ENCODE data around the gene CREBBP. TPM values are rescaled to one million over a fixed set of nuclear protein-coding genes. Genes with fewer than 3 reads are reported as not detected.
"Not testable (repeated sequence)": the region's sequence is repeated elsewhere in the genome, so short reads cannot be mapped to it uniquely, and the experiment has no call there.

The CREBBP gene
- total RNA-seq, 1 experiment from 2014 or later: 26.4 TPM

GRCh38 chr16:3912373-3912772 is 31.9 kb upstream of the CREBBP start:
- H3K79me2 ChIP-seq (ENCODE audit: low read length): no peaks in the 10 kb centered on the region
- no peaks in the 10 kb centered on the region for H3K27me3 ChIP-seq (ENCODE audit: low read length)
- H3K4me1 ChIP-seq (ENCODE audit: low read length): no peaks in the 10 kb centered on the region
- H3K27ac ChIP-seq (ENCODE audit: low read length): no peak overlapping the region
- no peak for DNase-seq
- H3K9ac ChIP-seq (ENCODE audit: low read length): no peak overlapping the region
- no peak overlapping the region for H3K4me2 ChIP-seq (ENCODE audit: low read depth, low read length, poor library complexity, severe bottlenecking)
- H3K4me3 ChIP-seq (ENCODE audit: low read length): no peak overlapping the region
- no peaks in the 10 kb centered on the region for H4K20me1 ChIP-seq (ENCODE audit: insufficient read depth, low read depth, low read length)
- H2AFZ ChIP-seq (ENCODE audit: low read length): no peak overlapping the region
- H3K9me2 ChIP-seq (replicated peaks; ENCODE audit: insufficient read depth, low read length): no peaks in the 10 kb centered on the region
- H3K36me3 ChIP-seq (ENCODE audit: insufficient read depth, low read length): no peaks in the 10 kb centered on the region
- no peaks in the 10 kb centered on the region for H3K9me3 ChIP-seq (ENCODE audit: low read length)

GRCh38 chr16:3911741-3912140 is 31.2 kb upstream of the CREBBP start:
- H3K4me2 ChIP-seq (ENCODE audit: low read depth, low read length, poor library complexity, severe bottlenecking); H3K4me3 ChIP-seq (ENCODE audit: low read length); H3K27ac ChIP-seq (ENCODE audit: low read length); H3K36me3 ChIP-seq (ENCODE audit: insufficient read depth, low read length); H3K9me3 ChIP-seq (ENCODE audit: low read length); H4K20me1 ChIP-seq (ENCODE audit: insufficient read depth, low read depth, low read length); H2AFZ ChIP-seq (ENCODE audit: low read length); H3K79me2 ChIP-seq (ENCODE audit: low read length); DNase-seq; H3K9ac ChIP-seq (ENCODE audit: low read length); H3K27me3 ChIP-seq (ENCODE audit: low read length); H3K9me2 ChIP-seq (replicated peaks; ENCODE audit: insufficient read depth, low read length); H3K4me1 ChIP-seq (ENCODE audit: low read length): not testable (repeated sequence)

DNA sequence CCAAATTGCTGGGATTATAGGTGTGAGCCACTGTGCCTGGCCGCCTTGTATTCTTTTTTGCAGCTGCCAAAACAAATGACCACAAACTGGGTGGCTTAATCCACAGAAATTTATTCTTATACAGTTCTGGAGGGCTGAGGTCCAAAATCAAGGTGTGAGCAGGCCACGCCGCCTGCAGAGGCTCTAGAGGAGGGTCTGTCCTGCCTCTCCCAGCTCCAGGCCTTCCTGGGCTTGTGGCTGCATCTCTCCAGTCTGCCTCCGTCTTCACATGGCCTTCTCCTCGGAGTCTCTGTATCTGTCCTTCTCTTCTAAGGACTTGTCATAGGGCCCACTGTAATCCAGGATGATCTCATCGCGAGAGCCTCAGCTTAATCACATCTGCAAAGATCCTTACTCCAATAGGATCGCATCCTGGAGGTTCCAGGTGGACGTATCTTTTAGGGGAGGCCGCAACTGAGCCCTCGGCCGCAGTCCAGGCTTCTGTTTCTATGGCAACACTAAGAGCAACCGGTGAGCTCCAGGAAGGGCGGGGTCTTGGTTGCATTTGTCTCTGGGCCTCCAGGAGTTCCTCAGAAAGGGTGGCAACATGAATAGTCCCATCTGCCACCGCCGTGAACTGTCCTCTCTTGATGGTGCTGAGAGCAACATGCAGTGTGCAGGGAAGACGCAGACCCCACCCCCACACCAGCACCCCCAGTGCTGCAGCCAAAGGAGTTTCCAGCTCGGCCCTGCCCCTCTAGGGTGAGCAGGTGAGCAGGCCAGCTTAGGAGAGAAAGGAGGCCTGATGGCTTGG is 29.5 kb upstream of the CREBBP start:
- Histone ChIP-seq H2AFZ (ENCODE audit: low read length) (no peak overlapping the region), H3K27ac (ENCODE audit: low read length) (no peak overlapping the region), H4K20me1 (ENCODE audit: insufficient read depth, low read depth, low read length) (no peaks in the 10 kb centered on the region), H3K9me3 (ENCODE audit: low read length) (no peaks in the 10 kb centered on the region), H3K9me2 (replicated peaks; ENCODE audit: insufficient read depth, low read length) (no peaks in the 10 kb centered on the region), H3K9ac (ENCODE audit: low read length) (no peak overlapping the region), H3K4me3 (ENCODE audit: low read length) (no peak overlapping the region), H3K27me3 (ENCODE audit: low read length) (no peaks in the 10 kb centered on the region), H3K79me2 (ENCODE audit: low read length) (no peaks in the 10 kb centered on the region), H3K4me1 (ENCODE audit: low read length) (no peaks in the 10 kb centered on the region), H3K36me3 (ENCODE audit: insufficient read depth, low read length) (no peaks in the 10 kb centered on the region), H3K4me2 (ENCODE audit: low read depth, low read length, poor library complexity, severe bottlenecking) (no peak overlapping the region)
- no peak for DNase-seq

GRCh38 chr16:3908951-3909437 is 28.5 kb upstream of the CREBBP start:
- no peaks in the 10 kb centered on the region for H3K79me2 ChIP-seq (ENCODE audit: low read length)
- no peak overlapping the region for H3K4me3 ChIP-seq (ENCODE audit: low read length)
- H2AFZ ChIP-seq (ENCODE audit: low read length): no peak overlapping the region
- no peaks in the 10 kb centered on the region for H3K27me3 ChIP-seq (ENCODE audit: low read length)
- H4K20me1 ChIP-seq (ENCODE audit: insufficient read depth, low read depth, low read length): no peaks in the 10 kb centered on the region
- no peaks in the 10 kb centered on the region for H3K36me3 ChIP-seq (ENCODE audit: insufficient read depth, low read length)
- H3K27ac ChIP-seq (ENCODE audit: low read length): no peak overlapping the region
- H3K9me2 ChIP-seq (replicated peaks; ENCODE audit: insufficient read depth, low read length): no peaks in the 10 kb centered on the region
- no peaks in the 10 kb centered on the region for H3K9me3 ChIP-seq (ENCODE audit: low read length)
- H3K4me1 ChIP-seq (ENCODE audit: low read length): no peaks in the 10 kb centered on the region
- H3K9ac ChIP-seq (ENCODE audit: low read length): no peak overlapping the region
- no peak overlapping the region for H3K4me2 ChIP-seq (ENCODE audit: low read depth, low read length, poor library complexity, severe bottlenecking)
- no peak for DNase-seq

- Histone ChIP-seq H3K4me3 (ENCODE audit: low read length) (no peak overlapping the region), H3K79me2 (ENCODE audit: low read length) (no peaks in the 10 kb centered on the region), H3K9me3 (ENCODE audit: low read length) (no peaks in the 10 kb centered on the region), H3K27ac (ENCODE audit: low read length) (no peak overlapping the region), H3K4me1 (ENCODE audit: low read length) (no peaks in the 10 kb centered on the region), H3K36me3 (ENCODE audit: insufficient read depth, low read length) (no peaks in the 10 kb centered on the region), H3K9me2 (replicated peaks; ENCODE audit: insufficient read depth, low read length) (no peaks in the 10 kb centered on the region), H2AFZ (ENCODE audit: low read length) (no peak overlapping the region), H3K27me3 (ENCODE audit: low read length) (no peaks in the 10 kb centered on the region), H3K9ac (ENCODE audit: low read length) (no peak overlapping the region), H4K20me1 (ENCODE audit: insufficient read depth, low read depth, low read length) (no peaks in the 10 kb centered on the region), H3K4me2 (ENCODE audit: low read depth, low read length, poor library complexity, severe bottlenecking) (no peak overlapping the region)
- DNase-seq: no peak
Observed at GRCh38 chr16:3907586-3907985, 27.1 kb upstream of the CREBBP start.

DNA sequence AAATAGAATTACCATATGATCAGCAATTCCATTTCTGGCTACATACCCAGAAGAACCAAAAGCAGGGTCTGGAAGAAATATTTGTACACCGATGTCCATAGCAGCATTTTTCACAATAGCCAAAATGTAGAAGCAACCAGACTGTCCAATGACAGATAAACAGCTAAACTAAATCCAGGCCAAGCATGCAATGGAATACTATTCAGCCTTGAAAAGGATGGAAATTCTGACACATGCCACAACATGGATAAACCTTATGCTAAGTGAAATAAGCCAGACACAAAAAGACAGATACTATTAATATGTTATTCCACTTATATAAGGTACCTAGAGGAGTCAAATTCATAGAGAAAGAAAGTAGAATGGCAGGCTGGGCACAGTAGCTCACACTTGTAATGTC is 25.9 kb upstream of the CREBBP start:
- Histone ChIP-seq H3K79me2 (ENCODE audit: low read length) (no peaks in the 10 kb centered on the region), H3K36me3 (ENCODE audit: insufficient read depth, low read length) (no peaks in the 10 kb centered on the region), H3K9me3 (ENCODE audit: low read length) (no peaks in the 10 kb centered on the region), H3K27me3 (ENCODE audit: low read length) (no peaks in the 10 kb centered on the region), H3K4me2 (ENCODE audit: low read depth, low read length, poor library complexity, severe bottlenecking) (no peak overlapping the region), H3K4me3 (ENCODE audit: low read length) (no peak overlapping the region), H3K4me1 (ENCODE audit: low read length) (no peaks in the 10 kb centered on the region), H3K27ac (ENCODE audit: low read length) (no peak overlapping the region), H2AFZ (ENCODE audit: low read length) (no peak overlapping the region), H4K20me1 (ENCODE audit: insufficient read depth, low read depth, low read length) (no peaks in the 10 kb centered on the region), H3K9me2 (replicated peaks; ENCODE audit: insufficient read depth, low read length) (no peaks in the 10 kb centered on the region), H3K9ac (ENCODE audit: low read length) (no peak overlapping the region)
- DNase-seq: no peak

DNA sequence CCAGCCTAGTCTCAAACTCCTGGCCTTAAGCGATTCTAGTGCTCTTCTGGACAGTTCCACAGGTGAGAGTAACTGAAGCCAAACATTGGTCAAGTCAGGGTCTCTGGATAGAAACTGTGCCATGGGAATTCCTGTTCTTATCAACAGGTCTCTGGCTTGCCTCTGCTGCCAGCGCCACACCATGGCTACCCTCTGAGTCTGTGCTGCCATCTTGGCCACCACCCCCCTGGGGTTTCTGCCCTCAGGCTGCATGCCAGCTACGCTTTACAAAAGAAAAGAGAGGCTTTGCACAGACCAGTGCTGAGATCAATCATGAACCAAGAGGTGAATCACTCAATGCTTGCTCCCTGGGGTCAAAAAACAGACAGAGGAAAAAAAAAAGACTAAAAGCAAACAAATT is 24.4 kb upstream of the CREBBP start:
- Histone ChIP-seq H3K9me2 (replicated peaks; ENCODE audit: insufficient read depth, low read length) (no peaks in the 10 kb centered on the region), H3K4me1 (ENCODE audit: low read length) (no peaks in the 10 kb centered on the region), H3K36me3 (ENCODE audit: insufficient read depth, low read length) (no peaks in the 10 kb centered on the region), H3K27ac (ENCODE audit: low read length) (no peak overlapping the region), H4K20me1 (ENCODE audit: insufficient read depth, low read depth, low read length) (no peaks in the 10 kb centered on the region), H3K4me2 (ENCODE audit: low read depth, low read length, poor library complexity, severe bottlenecking) (no peak overlapping the region), H3K4me3 (ENCODE audit: low read length) (no peak overlapping the region), H3K9ac (ENCODE audit: low read length) (no peak overlapping the region), H2AFZ (ENCODE audit: low read length) (no peak overlapping the region), H3K27me3 (ENCODE audit: low read length) (no peaks in the 10 kb centered on the region), H3K79me2 (ENCODE audit: low read length) (no peaks in the 10 kb centered on the region), H3K9me3 (ENCODE audit: low read length) (no peaks in the 10 kb centered on the region)
- no peak for DNase-seq

- no peak overlapping the region for H3K4me2 ChIP-seq (ENCODE audit: low read depth, low read length, poor library complexity, severe bottlenecking)
- no peak for DNase-seq
- H3K9me3 ChIP-seq (ENCODE audit: low read length): no peaks in the 10 kb centered on the region; the same call in 1 of the 2 replicates
- no peaks in the 10 kb centered on the region for H4K20me1 ChIP-seq (ENCODE audit: insufficient read depth, low read depth, low read length)
- no peaks in the 10 kb centered on the region for H3K36me3 ChIP-seq (ENCODE audit: insufficient read depth, low read length)
- no peak overlapping the region for H3K4me3 ChIP-seq (ENCODE audit: low read length)
- H3K27ac ChIP-seq (ENCODE audit: low read length): no peak overlapping the region
- H3K9ac ChIP-seq (ENCODE audit: low read length): no peak overlapping the region
- H3K79me2 ChIP-seq (ENCODE audit: low read length): no peaks in the 10 kb centered on the region
- no peaks in the 10 kb centered on the region for H3K4me1 ChIP-seq (ENCODE audit: low read length)
- no peaks in the 10 kb centered on the region for H3K27me3 ChIP-seq (ENCODE audit: low read length)
- no peaks in the 10 kb centered on the region for H3K9me2 ChIP-seq (replicated peaks; ENCODE audit: insufficient read depth, low read length)
- no peak overlapping the region for H2AFZ ChIP-seq (ENCODE audit: low read length)
Observed at GRCh38 chr16:3890091-3890490, 9.6 kb upstream of the CREBBP start.

Measured in Karpas-422 (cell line).